GM18519 (cell line): Measurements from ENCODE around the gene ZNF728.
"Not testable (repeated sequence)": the region's sequence is repeated elsewhere in the genome, so short reads cannot be mapped to it uniquely, and the experiment has no call there.

Experiments
- ATAC-seq: cut with Tn5 transposase; IDR thresholded peaks from one replicate; pipeline ENCODE4 v1.9.1; 2021; ENCODE audit warnings: mild to moderate bottlenecking, moderate library complexity; ENCODE audit not compliant: unreplicated experiment, low FRiP score

Gene ZNF728

GRCh38 chr19:23002690-23003422 is at the start of gene ZNF728:
Gene ZNF728, minus strand, starts transcription at chr19:23003176. Its CDS starts 146 bp downstream, at chr19:23003030.
- ATAC-seq: no peak

GRCh38 chr19:23052349-23052748 is 49.4 kb upstream of the ZNF728 start:
- ATAC-seq: no peak

- no peak for ATAC-seq
Measured at GRCh38 chr19:23049256-23049655, 46.3 kb upstream of the ZNF728 start.

GRCh38 chr19:23046743-23047142 is 43.8 kb upstream of the ZNF728 start:
- no peak for ATAC-seq

- ATAC-seq: no peak
Measured at GRCh38 chr19:23033721-23034120, 30.7 kb upstream of the ZNF728 start.

GRCh38 chr19:23015660-23016059 is 12.7 kb upstream of the ZNF728 start:
- no peak for ATAC-seq

- ATAC-seq: not testable (repeated sequence)
Measured at GRCh38 chr19:22994957-22995356, 8.0 kb downstream of the ZNF728 start.

- no peak for ATAC-seq
Measured at GRCh38 chr19:22976248-22976647, 26.7 kb downstream of the ZNF728 start.

GRCh38 chr19:22975546-22976136 is 27.3 kb downstream of the ZNF728 start:
- not testable (repeated sequence) for ATAC-seq

GRCh38 chr19:22945560-22945959 is 57.4 kb downstream of the ZNF728 start:
- ATAC-seq: no peak

GRCh38 chr19:22935151-22935550 is 67.8 kb downstream of the ZNF728 start:
- no peak for ATAC-seq

GRCh38 chr19:22927576-22927975 is 75.4 kb downstream of the ZNF728 start:
- ATAC-seq: not testable (repeated sequence)

GRCh38 chr19:22925181-22925580 is 77.8 kb downstream of the ZNF728 start:
- not testable (repeated sequence) for ATAC-seq
